HTR-8/SVneo (cell line): ENCODE data around the gene PLPP7.
A peak's percentile ranks its signal among the peaks of the same experiment; 100 is the strongest.
"Not testable (repeated sequence)": the region's sequence is repeated elsewhere in the genome, so short reads cannot be mapped to it uniquely, and the experiment has no call there.

Source experiments
- DNase-seq: peaks from one replicate; pipeline ENCODE4 v3.0.0; 2011; ENCODE audit warnings: low spot score, mixed read lengths; ENCODE audit not compliant: insufficient read length
- FAIRE-seq: peaks from 2 replicates; lab custom pipeline; 2011; peaks lifted over from hg19 to GRCh38; lab: Jason Lieb, UNC

PLPP7 gene

DNA sequence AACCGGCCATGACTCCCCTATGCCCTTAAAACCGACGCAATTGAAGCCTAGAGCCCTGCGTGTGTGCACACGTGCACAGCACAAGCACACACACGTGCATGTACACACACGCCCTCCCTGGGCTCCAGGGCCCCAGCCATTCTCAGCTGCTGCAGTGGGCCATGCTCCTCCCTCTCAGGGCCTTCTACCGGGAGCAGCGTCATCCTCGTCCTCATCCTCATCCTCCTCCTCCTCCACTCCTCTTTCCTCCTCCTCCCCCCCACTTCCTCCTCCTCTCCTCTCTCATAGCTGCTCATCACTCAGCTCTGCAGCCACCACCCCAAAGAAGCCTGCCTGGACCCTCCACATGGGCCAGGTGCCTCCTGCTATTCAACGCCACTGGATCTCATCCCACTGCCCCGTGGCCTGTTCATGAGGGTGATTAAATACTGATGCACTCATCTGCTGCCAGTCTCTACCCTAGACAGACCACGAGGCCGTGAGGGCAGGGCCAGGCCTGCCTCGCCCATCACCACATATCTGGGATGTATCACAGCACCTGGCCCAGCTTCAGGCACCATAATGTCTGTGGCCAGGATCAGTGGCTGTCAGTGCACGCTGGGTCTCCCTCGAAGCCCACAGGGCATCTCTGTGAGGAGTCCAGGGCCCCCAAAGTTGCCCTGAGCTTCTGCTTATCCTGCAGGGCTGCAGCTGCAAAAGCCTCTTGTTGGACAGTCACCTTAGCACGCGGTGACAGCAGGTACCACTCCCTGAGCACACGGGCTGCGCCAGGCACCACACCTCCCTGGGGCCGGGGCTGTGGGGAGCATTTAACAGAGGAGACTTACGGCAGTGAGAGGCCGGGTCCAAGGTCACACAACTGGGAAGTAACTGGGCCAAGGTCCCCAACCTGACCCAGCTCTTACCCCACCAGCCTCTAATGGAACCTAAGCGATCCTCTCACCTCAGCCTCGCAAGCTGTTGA, 23.0 kb upstream of the PLPP7 start:
- FAIRE-seq, result no peak
- DNase-seq, result no peak

DNA sequence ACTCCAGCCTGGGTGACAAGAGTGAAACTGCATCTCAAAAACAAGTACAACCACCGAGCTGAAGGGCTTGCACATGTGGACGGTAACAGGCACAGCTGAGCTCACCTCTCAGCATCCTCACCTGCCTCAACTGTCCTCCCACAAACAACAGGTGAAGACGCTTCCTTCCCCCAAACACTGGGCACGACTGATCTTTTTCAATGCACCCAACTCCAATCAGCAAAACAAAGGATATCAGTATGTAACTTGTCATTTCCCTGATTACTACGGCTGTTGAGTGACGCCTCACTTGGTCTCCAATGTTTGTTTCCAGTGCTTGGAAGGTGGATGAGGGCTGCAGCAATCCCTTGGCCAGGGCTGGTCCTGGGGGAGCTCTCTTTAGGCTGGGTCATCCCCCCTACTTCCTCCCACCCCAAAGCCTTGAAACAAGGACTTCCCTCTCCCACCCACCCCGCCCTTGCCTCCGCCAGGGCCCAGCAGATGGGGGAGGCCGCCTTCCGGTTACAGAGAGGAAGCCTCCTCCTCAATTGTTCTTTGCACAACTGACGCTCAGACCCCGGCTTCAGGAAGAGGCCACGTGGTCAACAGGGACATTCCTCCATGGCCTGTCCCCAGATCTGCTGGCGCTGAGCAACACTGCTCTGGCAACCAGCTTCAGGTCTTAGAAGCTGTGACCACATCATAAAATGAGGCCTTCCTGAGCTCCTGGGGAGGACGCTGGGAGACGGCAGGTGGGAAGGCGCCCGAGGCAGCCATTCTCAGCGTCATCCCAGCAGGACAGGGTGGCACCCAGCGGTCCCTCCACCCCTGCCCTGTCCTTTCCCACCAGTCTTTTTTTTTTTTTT, 19.1 kb upstream of the PLPP7 start:
- DNase-seq (no peak), FAIRE-seq (no peak)

DNA sequence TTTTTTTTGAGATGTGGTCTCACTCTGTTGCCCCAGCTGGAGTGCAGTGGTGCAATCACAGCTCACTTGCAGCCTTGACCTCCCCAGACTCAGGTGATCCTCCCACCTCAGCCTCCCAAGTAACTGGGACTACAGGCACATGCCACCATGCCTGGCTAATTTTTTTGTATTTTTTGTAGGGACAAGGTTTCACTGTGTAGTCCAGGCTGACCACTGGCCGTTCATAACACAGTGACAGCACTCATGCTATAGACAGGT, 18.6 kb upstream of the PLPP7 start:
- not testable (repeated sequence) for DNase-seq, FAIRE-seq

DNA sequence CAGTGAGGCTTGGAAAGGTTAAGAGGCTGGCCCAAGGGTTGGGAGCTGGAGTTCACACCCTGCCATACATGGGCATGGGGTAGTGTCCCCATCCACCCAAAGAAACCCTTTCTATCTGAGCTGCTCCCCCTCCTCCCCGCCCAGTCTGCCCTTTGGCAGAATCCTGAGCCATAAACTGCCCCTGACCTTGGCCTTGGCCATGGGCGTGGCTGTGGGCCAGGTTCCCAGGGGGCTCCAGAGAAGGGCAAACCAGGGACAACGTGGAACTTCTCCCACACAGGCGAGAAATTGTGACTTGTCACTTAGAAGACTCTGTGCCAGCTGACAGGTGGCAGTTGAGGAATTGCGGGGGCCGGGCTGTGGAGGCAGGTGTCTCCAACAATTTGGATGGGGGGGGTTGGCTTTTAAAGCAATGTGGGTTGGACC, 18.0 kb upstream of the PLPP7 start:
- FAIRE-seq (no peak), DNase-seq (no peak)

DNA sequence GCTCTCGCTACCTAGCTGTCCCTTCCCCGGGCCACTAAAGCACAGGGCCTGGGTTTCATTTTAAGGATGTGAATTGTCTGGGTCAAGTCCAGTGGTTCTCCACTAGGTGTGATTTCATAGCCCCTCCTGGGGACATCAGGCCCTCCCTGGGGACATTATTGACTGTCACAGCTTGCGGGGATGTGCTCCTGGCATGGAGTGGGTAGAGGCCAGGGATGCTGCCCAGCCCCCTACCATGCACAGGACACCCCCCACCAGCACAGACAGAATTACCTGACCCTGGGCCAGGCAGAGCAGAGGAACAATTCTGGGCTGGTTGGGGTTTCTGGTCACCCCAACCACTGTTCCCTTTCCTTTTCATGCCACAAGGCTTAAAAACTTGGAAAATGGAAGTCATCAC, 17.3 kb upstream of the PLPP7 start:
- no peak for FAIRE-seq
- no peak for DNase-seq

DNA sequence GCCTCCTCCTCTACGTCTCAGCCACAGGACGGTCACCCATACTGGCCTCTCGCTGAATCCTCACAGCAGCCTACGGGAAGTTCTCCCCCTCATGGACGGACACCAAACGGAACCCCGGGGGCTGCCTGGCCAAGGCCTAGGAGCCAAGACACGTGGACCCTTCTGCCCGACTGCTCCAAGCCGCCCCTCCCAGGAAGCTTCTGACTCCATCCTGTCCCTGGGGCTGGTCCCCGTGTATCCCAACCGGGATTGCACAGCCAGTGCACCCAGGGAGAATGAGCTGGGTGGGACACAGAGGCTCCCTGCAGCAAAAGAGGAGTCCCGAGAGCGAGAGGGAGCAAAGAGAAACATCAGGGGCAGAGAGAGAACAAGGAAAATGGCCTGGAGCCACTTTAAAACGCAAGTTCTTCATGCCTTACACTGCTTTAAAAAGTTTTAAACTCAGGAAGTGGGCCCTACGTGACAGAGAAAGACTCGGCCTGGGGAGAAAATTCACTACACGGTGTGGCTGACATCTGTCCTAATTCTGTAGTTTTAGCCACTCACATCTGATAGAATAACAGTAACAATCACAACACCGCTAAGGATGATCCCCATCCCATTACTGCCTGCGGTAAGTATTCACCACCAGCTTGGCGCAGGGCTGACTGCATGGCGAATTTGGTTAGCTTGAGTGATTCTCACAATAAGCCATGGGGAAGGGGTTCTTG, 16.2 kb upstream of the PLPP7 start:
- no peak for FAIRE-seq
- no peak for DNase-seq

DNA sequence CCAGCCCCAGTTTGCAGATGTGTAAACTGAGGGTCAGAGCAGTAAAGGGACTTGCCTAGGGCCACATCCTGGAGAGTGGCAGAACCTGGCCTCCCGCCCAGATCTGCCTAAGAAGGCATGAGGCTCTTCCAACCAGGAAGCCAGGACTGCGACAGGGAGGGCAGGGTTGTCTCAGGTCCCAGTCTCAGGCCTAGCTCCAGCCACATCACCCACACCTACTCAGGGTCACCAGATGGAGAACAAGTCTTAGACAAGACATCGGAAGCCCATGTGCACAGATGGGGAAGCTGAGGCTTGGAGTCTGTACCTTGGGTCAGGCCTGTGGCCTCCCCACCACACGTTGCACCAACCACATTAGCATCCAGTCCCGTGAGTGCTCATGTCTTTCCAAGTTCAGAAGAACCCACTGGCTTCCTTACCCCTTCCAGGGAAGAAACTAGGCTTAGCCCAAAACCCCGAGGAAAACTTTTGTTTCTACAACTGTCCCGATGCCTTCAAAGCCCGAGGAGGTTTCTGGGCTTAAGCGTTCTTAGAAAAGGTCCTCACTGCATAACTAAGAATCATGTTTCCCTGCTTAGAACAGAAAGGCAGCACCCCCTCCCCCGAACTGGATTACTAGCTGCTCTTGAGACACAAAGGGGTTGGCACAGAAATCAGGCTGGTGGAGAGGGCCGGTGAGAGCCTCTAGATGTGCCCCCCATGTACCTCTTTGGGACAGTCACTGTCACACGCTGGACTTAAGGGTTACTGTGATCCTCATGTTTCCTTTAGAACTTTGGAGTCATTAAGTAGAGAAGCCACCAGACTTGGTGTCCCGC, 15.5 kb upstream of the PLPP7 start:
- FAIRE-seq (no peak), DNase-seq (no peak)

DNA sequence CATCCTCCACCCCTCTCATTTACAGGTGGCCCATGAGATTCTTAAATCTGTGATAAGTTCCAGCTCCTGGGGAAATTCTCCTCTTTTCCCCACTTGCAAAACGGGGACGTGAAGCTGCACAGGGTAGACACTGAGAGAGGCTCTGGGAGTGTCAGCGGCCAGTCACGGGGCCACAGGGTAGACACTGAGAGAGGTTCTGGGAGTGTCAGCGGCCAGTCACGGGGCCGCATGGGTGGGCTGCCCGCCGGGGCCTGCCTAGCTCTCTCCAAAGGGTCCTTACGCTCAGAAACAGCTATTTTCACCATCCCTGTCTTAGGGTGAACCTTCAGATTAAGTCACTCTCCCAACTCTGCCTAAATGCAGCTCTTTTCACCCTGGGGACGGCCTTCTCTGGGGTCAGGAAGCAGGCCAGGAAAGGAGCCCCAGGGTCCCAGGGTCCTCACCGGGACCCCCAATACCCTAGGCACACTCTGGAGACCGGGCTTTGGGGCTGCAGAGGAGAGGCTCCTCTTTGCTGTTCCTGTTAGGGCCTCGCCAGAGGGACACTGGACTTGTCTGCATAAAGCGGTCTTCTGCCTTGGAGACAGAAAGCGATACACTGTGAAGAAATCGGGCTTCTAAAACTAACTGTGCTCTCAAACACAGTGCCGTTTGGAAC, 14.7 kb upstream of the PLPP7 start:
- no peak for FAIRE-seq
- DNase-seq, result no peak

DNA sequence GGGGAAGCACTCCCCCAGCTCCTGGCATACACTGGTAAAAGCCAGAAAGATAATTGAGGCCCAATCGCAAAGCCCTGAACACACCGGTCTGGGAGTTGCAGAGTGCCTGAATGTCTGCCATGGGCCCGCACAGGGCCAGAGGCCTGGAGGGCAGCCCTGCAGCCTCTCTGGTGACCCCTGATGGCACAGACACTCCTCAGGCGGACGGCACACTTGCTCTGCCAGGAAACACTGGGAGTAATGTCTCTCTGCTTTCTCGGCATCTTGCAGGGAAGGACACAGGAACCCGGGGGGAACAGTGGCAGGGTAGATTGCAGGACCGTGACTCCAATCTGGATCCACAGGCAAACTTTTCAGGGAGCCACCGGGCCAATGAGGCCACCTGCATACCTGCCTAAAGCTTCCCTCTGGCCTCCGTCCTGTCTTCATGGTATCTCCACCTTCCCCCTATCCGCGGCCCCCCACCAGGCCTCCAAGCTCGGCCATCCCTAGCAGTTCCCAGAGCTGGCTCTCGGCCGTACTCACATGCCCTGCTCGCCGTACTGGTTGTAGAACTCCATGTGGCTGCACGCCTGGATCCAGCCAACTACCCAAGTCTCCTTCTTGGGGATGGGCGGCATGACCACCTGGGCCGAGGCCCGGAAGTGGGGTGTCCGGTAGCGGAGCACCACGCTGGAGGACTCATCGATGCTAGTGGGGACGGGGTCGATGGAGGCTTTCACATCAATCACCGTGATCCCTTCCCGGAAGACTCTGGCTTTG, 14.0 kb upstream of the PLPP7 start:
- DNase-seq (no peak), FAIRE-seq (no peak)

DNA sequence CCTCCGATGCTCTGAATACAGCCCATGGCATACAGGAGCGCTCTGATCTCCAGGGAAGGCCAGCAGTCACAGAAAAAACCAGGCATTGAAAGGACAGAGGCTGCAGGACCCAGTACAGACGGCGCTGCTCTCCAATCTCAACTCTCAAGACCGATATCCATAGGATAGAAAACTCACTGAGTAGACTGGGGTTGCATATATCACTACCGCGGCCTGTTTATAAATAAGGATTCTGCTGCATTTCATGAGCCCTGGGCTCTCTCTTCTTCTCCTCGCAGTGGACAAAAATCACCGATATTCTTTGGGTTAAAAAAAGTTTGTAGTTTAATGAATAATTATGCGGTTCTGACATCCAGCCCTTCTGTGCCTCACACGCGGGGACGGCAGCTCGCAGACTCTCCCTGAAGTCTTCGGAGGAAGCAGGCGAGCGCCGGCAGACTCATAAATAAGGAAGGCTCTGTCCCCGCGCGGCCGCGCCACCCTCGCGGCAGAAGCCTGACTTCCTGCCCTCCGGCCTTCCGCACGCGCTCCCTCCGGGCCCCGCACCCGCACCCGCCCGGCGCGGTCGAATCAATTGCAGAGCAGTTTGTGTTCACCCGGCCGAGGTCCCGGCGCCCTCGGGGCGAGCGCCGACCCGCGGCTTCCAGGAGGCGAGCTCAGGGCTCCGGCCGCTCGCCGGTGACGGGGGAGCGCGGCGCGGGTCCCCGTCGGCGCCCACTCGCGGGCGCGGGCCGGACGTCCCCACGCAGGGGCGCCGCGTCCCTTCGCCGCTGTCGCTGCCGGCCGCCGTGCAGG, 13.2 kb upstream of the PLPP7 start, which contains the start of gene FAM78A:
FAM78A (minus strand) TSS at position 417 of the 795 bp plus-strand sequence; CDS start at position 86, 331 bp downstream.
- FAIRE-seq, result no peak
- DNase-seq, result no peak

DNA sequence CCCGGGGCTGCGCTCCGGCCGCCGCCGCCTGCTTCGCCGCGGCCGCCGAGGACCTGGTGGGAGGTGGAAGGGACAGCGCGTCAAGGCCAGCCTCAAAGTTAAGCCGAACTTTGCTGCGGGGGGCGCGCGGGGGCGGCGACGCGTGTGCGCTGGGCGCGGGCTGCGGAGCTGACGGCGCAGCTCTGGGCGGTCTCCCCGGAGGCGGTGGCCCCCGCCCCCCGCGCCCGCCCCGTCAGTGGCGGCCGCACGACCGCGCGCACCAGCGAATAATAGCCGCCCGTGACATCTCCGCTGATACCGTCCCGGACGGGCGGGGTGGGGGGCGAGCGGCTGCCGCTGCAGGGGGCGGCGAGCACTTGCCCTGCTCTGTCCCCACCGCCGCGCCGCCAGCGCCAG, 12.6 kb upstream of the PLPP7 start:
- FAIRE-seq, result no peak
- DNase-seq, result no peak

DNA sequence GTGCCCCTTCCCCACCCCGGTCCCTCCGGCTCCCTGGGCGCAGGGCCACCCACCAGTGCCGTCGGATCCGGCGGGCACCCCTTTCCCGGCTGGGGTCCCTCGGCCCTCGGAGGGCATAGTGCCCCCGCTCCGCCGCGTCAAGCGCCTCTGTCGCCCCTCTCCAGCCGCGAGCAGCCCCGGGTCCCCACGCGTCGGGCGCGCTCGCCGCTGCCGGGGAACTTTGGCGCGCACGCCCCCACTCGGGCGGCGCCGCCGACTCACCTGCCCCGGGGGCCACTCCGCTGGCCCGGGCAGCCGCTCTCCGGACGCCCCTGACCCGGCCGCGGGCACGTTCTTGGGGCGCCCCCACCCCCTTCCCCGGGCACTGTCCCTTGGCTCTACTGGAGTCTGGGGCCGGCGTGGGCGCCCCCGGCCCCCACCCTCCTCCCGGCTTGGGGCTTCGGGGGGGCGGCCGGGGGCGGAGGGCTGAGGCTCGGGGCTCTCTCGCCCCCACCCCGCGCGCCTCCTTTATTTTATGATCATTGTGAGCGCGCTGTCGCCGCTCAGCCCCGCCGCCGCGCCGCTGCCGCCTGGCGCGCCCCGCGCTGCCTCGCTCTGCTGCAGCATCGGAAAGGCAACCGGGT, 12.1 kb upstream of the PLPP7 start:
- no peak for DNase-seq
- no peak for FAIRE-seq

DNA sequence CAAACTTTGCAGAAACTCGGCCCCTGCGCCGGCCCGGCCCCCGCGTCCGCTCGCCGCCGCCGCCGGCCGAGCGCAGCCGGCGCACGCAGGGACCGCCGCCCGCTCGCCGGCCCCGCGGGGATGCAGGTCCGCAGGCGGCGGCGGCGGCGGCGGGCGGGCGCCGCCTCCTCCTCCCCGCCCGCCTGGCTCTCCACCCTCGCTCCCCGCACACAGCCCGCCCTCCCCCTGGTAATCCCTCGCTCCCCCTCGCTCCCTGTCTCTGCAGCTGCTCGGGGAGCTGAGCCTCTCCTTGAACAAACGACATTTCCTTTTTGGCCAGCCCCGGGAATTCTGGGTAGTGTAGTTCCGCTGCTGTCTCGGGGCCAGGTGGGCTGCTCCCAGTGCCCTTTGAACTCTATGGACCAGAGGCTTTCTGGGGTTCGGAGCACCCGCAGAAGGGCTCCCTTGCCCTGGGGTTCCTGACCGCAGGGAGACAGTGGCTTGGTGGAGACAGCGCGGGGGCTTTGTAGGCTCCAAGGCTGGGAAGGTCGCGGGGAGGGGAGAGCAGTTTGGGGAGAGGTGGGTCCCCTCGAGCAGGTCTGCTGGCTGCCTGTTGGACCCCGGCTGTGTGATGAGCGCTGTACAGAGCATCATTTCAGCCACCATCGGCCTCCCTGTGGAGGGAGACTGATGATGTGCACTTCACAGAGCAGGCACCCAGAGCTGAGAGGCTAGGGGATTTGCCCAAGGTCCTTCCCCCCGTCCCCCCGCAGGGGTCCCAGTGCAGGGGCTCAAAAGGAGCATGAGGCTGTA, 11.4 kb upstream of the PLPP7 start:
- FAIRE-seq, result no peak
- peak; percentile 92 for DNase-seq

DNA sequence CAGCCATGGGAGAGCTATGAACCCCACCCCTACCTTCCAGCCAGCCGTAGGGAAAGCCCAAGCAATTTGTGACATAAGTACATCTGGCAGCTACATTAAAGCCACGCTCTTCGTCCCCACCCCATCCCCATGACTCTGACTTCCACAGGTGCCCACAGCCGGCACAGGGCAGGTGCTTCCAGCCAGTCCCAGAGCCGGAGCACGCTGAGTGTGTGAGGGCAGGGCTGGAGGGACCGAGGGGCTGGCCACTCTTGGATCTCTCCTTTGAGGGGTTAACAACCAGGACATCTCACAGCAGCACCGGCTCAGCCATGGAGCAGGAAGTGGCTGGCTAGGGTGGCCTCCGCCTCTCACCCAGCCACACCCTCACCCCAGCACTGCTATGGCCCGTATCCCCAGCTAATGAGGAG, 10.8 kb upstream of the PLPP7 start:
- no peak for DNase-seq
- FAIRE-seq, result no peak

DNA sequence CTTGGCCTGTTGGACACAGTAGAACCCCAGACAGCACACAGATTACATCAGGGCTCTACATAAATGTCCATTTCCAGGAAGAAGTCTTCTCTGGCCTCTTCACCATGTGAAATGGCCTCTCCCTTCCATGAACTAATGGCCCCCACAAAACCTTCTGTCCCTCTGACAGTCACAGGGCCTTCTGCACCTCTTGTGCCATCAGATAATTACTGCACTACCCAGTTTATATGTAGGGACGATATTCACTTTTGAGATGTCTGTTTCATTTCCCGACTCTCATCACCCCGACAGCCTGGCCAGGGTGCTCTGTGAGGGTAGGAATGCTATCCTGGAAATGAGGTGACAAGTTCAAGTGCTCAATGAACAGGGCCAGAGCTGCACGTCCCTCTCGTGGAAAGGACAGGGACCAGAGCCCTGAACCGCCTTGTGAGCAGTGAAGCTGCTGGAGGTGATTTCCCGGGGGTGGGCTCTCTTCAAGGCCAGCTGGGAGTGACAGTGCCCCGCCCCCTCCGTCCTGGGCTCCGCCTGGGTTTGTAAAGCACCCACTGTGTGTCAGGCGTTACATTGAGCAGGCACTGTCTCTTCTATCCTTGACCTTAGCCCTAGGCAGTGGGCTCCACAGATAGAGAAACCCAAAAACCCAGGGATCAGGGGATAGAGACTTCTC, 10.2 kb upstream of the PLPP7 start:
- DNase-seq, result no peak
- no peak for FAIRE-seq
